Ovary (tissue), 3 donors: ENCODE results near the gene KLF1.

Source experiments
- CTCF ChIP-seq, 3 donors: fragments of 450-650 bp in 2 of 3; fragments of 200-600 bp in 1 of 3; IDR thresholded peaks; one replicate each; pipeline versions ENCODE4 v1.5.1 to v1.8.0; 2016 to 2022; ENCODE audit warnings: antibody characterized with exemption in 3 of 3, mild to moderate bottlenecking in 1 of 3
- EP300 ChIP-seq: sonication (generic); formaldehyde crosslinking; IDR thresholded peaks from one replicate; pipeline ENCODE4 v1.6.1; 2017; ENCODE audit warnings: antibody characterized with exemption
- POLR2A ChIP-seq: fragments of 450-650 bp; IDR thresholded peaks from one replicate; pipeline ENCODE4 v1.6.1; 2017; ENCODE audit warnings: antibody characterized with exemption, mild to moderate bottlenecking, moderate library complexity
- donor health status: DM: no; HTN: no; CAD: no.

- TF ChIP-seq EP300 (no peak), CTCF (IDR thresholded peaks at IDR 0.05) (no peak), POLR2A (no peak)
These were observed 19.6 kb downstream of the KLF1 start for GRCh38 chr19:12867120-12868099.
